ENCODE measurements around the gene R3HCC1L.

- TF ChIP-seq POLR2A (IDR thresholded peaks at IDR 0.05; ENCODE audit: low read length), result no peak
- TF ChIP-seq GATA1 (IDR thresholded peaks at IDR 0.05; ENCODE audit: low read depth, low read length), result no peak
Observed at GRCh38 chr10:98194633-98195032, 60.2 kb downstream of the R3HCC1L start.

Measured in erythroblast (primary cell).